NCI-H524 treated with DMSO at 0.1 percent for 48 hours (cell line): ENCODE results near the gene WIPI1.
A peak's percentile ranks its signal among the peaks of the same experiment; 100 is the strongest.
"Not testable (repeated sequence)": the region's sequence is repeated elsewhere in the genome, so short reads cannot be mapped to it uniquely, and the experiment has no call there.

Source experiments
- DNase-seq: peaks from one replicate; lab custom pipeline; 2025; lab: John Stamatoyannopoulos, UW

Gene WIPI1

GRCh38 chr17:68437979-68438822 lies 19.1 kb downstream of the WIPI1 start:
- DNase-seq, result no peak

DNA sequence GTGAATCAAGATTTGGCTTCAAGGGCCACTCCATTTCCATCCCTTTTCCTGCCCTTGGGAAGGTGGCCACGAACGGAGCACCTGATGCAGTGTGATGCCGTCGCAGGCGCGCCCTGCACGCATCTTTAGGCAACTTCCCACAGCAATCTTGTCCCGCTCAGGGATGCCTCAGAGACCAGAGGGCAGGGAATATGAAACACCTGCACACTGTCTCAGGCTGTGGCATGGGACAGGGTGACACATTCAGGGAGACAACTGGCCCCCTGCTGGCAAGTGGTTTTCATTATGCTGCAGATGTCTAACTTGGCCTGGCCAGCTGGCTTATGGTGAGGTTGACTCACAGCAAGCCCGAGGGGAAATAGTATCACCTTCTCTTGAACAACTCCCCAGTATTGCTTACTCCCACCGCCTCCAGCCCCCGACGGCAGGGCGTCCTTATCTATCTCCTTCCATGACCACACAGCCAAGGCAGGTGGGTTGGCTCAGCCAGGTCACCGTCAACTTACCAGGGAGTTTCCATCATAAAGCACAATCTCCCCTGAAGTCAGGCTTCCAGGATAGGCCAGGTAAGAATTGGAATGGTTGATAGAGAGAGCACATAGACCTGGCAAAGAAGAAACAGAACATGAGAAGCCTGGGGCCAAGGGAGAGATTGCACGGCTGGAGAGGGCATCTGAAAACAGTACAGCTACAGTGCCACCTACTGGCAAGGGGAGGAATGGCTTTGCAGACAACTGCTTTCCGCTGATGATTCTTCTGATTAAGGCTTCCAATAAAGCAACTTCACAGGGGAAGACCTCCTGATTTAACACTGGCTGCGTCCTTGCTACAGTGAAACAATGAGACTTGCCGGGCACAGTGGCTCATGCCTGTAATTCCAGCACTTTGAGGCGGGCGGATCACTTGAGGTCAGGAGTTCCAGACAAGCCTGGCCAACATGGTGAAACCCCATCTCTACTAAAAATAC lies 21.1 kb downstream of the WIPI1 start:
- peak; percentile 58 for DNase-seq

DNA sequence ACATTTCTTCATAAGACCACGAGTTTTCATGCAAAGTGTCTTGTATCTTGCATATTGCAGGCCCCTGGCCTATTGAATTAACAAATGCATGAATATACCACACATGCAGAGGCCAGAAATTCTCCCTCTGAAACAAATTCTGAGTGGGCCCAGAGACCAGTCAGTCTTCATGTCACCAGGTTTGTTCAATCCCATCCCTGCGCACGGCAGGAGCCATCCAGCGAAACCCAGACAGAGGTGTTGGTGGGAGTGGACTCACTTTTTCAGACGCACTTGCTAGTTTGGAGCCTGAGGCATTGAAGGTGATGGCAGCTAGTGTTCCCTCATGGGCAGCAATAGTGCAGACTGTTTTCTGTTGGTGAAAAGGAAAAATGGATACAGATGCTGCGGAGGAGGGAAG lies 21.9 kb downstream of the WIPI1 start:
- no peak for DNase-seq

GRCh38 chr17:68433911-68434508 lies 23.3 kb downstream of the WIPI1 start:
- DNase-seq, result no peak

DNA sequence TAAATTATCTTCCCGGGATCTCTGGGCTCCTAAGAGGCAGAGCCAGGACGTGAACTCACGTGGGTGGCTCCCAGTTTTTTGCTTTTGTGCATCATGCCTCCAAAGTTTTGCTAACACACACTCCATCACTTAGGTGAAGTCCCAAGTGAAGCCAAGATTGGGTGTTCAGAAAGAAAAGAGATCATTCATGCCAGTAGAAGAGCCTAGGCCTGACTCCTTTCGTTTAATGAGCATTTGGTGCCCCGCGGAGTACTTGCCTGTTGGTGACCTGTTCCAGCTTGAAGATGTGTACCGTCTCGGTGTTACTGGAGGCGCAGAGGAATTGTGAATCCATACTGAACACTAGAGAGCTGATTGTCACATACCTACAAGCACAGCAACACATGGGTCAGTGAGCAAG lies 24.1 kb downstream of the WIPI1 start:
- no peak for DNase-seq

DNA sequence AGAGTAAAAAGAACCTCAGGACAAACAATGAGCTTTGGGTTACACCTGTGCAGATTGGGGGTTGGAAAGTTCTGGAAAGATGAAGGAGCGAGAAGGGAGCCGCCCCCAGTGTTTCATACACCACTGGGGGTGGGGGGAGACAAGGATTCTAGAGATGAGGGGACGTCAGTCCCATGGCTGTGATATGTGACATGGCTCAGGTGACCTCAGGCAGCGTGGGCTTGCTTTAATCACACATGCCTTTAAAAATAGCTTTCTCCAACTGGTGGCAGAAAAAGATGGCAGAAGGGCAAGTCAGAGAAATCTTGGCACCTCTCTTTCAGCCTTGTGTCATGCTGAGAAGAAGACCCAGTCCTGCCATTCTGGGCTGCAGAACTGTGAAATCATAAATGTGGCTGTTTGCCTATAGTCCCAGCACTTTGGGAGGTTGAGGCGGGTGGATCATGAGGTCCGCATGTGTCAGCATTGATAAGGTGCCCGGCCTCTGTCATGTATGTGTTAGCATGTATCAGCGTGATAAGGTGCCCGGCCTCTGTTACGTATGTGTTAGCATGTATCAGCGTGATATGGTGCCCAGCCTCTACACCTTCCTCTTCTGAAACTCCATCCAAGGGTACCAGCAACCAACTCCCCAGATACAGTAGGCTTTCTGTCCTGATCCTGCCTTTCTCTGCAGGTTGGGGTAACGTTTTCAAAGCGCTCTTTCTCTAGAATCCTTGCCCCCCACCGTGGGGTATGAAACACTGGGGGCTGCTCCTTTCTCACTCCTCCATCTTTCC lies 25.0 kb downstream of the WIPI1 start:
- DNase-seq, result no peak

DNA sequence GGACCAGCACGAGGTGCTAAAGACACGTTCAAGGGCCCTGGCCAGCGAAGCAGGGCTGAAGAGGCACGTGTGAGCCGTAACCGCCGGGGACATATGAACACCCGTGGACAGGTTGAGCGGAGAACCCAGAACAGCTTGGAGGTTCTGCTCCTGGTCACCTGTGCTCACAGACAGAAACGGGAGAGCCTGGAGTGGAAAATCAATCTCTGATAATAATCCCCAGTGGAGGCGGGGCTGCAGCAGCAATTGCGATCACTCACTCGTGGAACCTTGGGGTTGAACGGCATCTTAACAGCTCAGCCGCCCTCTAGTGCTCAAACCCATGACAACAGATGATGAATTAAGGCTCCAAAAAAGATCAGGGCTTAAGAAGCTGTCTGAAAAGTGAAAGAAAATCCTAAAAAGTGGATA lies 25.6 kb downstream of the WIPI1 start:
- no peak for DNase-seq

- no peak for DNase-seq
Measured at GRCh38 chr17:68431045-68431608, 26.2 kb downstream of the WIPI1 start.

DNA sequence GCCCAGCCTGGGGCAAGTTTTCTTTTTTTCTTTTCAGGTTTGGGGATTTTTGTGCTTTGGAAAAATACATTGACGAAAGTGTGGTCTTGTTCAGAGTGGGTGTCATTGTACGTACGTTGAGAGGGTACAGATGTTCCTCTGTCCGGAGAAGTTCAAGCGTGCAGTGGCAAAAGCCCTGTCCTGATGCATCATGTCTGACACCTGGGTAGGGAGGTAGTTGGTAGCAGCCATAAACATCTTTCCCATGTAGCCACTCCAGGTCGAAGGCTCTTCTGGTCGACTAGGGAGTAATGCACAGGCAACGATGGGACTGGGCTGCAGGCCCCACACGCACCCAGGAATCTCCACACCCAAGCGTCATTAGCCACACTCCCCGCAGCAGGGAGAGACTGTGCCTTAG lies 27.4 kb downstream of the WIPI1 start:
- DNase-seq, result no peak

DNA sequence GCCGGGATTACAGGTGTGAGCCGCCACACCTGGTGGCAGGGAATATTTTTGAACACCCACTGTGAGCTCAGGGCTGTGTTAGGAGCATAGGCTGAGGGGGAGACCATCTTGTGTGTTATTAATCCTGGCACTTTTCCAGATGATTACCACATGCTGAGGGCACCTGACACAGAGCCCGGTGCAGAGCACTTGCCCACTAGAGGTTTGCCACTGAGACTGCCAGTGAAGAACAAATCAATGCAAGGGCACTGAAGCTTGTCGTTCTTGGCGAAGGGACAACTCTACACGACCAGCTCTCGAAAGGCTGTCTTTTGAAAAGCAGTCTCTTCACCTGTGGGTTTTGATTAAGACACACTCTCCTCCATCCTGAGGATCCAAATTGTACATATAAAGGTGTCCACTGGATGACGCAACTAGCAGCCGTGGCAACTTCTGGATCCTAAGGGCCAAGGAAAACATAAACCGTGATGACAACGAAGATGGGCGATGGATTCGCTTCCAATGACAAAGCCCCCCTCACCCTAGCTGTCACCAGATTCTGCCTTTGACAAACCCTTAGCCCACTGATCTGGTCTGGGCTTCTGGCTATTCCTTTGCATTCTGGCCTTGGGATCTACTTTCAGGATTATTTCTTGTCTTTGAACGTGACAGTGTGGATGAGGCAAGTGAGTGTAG lies 28.7 kb downstream of the WIPI1 start:
- no peak for DNase-seq

DNA sequence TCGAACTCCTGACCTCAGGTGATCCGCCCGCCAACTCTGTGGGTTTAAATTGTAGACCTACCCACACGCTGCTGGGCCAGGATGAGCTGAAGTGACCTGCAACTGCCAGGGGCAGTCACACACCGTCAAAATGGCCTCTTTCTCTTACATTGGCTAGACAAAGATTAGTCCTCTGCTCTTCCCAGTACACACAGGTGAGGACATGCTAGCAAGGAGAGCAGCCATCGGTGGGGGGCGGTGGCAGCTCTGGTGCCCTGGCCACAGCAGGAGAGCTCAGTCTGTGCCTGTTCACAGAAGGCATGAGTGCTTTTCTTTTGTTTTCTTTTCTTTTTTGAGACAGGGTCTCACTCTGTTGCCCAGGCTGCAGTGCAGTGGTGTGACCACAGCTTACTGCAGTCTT lies 29.7 kb downstream of the WIPI1 start:
- DNase-seq, result no peak

DNA sequence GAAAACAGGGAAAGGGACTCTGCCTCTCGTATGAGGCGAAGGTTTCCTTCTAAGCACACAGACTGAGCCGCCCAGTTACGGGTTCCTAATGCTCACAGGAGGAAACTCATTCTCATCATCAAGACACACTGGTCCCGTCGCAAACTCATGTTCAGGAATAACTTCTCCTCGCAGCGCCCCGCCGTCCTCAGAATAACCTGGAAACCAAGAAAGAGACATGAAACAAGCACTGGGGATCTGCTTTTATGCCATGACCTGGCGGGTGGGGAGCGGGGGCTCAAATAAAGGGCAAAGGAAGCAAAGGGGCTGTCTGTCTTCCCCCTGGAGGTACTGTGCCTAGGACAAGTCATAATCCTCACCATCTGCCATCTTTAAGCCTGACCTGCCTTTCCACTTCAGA lies 31.3 kb downstream of the WIPI1 start:
- DNase-seq, result no peak

DNA sequence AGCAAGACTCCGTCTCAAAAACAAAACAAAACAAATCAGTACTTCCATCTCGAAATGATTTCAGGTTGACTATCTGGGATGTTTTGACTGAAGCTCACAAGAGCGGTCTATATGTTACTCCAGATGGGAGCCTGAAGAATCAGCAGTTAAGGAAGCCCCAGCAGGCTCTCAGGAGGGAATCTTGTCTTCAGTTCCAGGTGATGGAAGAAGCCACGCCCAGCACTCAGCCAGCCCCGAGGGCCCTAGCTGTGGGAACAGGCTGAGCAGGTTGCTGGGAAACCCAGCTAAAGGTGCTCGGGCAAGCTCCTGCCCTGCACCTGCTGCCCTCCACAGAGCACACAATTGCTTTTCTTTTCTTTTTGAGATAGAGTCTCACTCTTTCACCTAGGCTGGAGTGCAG lies 32.4 kb downstream of the WIPI1 start:
- no peak for DNase-seq

DNA sequence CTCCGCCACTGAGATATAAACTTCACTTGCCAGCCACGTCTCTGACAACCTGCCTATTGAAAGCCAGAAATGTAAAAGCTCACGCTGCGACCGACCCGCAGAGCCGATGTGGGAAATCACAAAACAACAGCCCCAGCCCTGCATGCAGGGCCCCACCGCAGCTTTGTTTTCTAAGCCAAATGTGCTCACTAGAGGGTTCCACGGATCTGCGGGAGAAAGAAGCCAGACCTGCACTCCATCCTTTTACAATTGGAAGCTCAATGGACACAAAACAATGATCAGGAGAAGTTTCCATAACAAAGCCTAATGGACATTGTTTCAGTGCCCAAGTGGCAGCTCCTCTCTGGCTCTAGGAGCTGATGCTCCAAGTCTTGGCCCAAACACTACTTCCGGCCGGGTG lies 33.1 kb downstream of the WIPI1 start:
- no peak for DNase-seq

- no peak for DNase-seq
Measured at GRCh38 chr17:68423251-68423650, 34.0 kb downstream of the WIPI1 start.

GRCh38 chr17:68422821-68423220 lies 34.5 kb downstream of the WIPI1 start:
- no peak for DNase-seq

DNA sequence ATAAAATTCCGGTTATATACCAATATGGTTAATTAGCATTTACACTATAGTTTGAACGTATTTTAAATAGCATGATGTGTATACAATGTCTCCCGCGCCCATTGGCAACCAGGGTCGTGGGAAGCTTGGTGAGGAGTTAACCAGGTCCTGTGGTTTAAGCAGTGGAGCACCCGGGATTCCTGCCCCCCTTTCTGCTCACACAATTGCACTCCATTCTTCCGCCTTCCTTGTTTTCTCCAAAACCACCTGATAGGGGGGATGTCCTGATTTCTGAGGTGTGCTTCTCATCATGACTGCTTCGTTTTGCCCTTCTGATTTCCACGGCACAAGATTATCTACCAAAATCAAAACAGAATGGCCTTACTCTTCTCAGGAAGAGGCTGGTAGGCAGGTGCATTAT lies 35.8 kb downstream of the WIPI1 start:
- DNase-seq, result no peak

GRCh38 chr17:68420065-68420464 lies 37.2 kb downstream of the WIPI1 start:
- no peak for DNase-seq

GRCh38 chr17:68418876-68419275 lies 38.4 kb downstream of the WIPI1 start:
- no peak for DNase-seq

- DNase-seq, result no peak
Measured at GRCh38 chr17:68417317-68417716, 40.0 kb downstream of the WIPI1 start.

GRCh38 chr17:68414901-68415300 lies 42.4 kb downstream of the WIPI1 start:
- not testable (repeated sequence) for DNase-seq
